Neural progenitor cell (in vitro differentiated cells): ENCODE data around the gene RFFL. TPM values are rescaled to one million over a fixed set of nuclear protein-coding genes. Genes with fewer than 3 reads are reported as not detected.

Experiments
- DNase-seq: peaks from one replicate; pipeline ENCODE4 v3.0.0-alpha.2; 2016; ENCODE audit warnings: low spot score
- H2AFZ ChIP-seq: fragments of 200-600 bp; sonication (generic); replicated peaks from 2 replicates; pipeline ENCODE4 v1.6.1; 2016; ENCODE audit warnings: antibody characterized with exemption
- H3F3A ChIP-seq: fragments of 200-600 bp; sonication (generic); 2 replicates; pipeline ENCODE4 v1.6.1; 2016; ENCODE audit warnings: antibody characterized with exemption, low read depth
- H3K27ac ChIP-seq: fragments of 200-600 bp; sonication (generic); 2 replicates; pipeline ENCODE4 v1.5.1; 2016; ENCODE audit warnings: mild to moderate bottlenecking
- H3K27me3 ChIP-seq: fragments of 200-600 bp; sonication (generic); 2 replicates; pipeline ENCODE4 v1.6.1; 2016; ENCODE audit warnings: mild to moderate bottlenecking, moderate library complexity
- H3K36me3 ChIP-seq: fragments of 200-600 bp; sonication (generic); 2 replicates; pipeline ENCODE4 v1.5.1; 2016
- H3K4me1 ChIP-seq: fragments of 200-600 bp; sonication (generic); 2 replicates; pipeline ENCODE4 v1.6.1; 2016; ENCODE audit warnings: mixed run types
- H3K4me2 ChIP-seq: fragments of 200-600 bp; sonication (generic); 2 replicates; pipeline ENCODE4 v1.6.1; 2016
- H3K4me3 ChIP-seq: fragments of 200-600 bp; sonication (generic); 2 replicates; pipeline ENCODE4 v1.5.1; 2016
- H3K79me2 ChIP-seq: fragments of 200-600 bp; sonication (generic); 2 replicates; pipeline ENCODE4 v1.6.1; 2016; ENCODE audit warnings: low read depth
- H3K9ac ChIP-seq: fragments of 200-600 bp; sonication (generic); 2 replicates; pipeline ENCODE4 v1.6.1; 2016
- H3K9me3 ChIP-seq: fragments of 200-600 bp; sonication (generic); 2 replicates; pipeline ENCODE4 v1.5.1; 2016; ENCODE audit warnings: low read depth
- H4K20me1 ChIP-seq: fragments of 200-600 bp; sonication (generic); 2 replicates; pipeline ENCODE4 v1.6.1; 2016; ENCODE audit warnings: low read depth
- H3K27ac Mint-ChIP-seq: 3 replicates; pipeline ENCODE4 v1.8.0; 2021; ENCODE audit warnings: mixed read lengths
- H3K27me3 Mint-ChIP-seq: 2 replicates; pipeline ENCODE4 v1.8.0; 2022; ENCODE audit warnings: low read depth, mild to moderate bottlenecking, inconsistent platforms, moderate library complexity, mixed read lengths; ENCODE audit not compliant: insufficient read depth
- H3K36me3 Mint-ChIP-seq: 3 replicates; pipeline ENCODE4 v1.8.0; 2021; ENCODE audit warnings: mixed read lengths
- H3K4me1 Mint-ChIP-seq: 3 replicates; pipeline ENCODE4 v1.8.0; 2021; ENCODE audit warnings: mixed read lengths
- H3K4me3 Mint-ChIP-seq: 3 replicates; pipeline ENCODE4 v1.8.0; 2021; ENCODE audit warnings: mild to moderate bottlenecking, moderate library complexity, mixed read lengths
- H3K9me3 Mint-ChIP-seq: 3 replicates; pipeline ENCODE4 v1.8.0; 2020; ENCODE audit warnings: mixed read lengths
- CTCF ChIP-seq: fragments of 200-600 bp; sonication (generic); IDR thresholded peaks from 2 replicates; pipeline ENCODE4 v1.5.1; 2017; ENCODE audit warnings: antibody characterized with exemption, mild to moderate bottlenecking
- EZH2 ChIP-seq: fragments of 200-600 bp; sonication (generic); IDR thresholded peaks from 2 replicates; pipeline ENCODE4 v1.6.1; 2017; ENCODE audit warnings: antibody characterized with exemption, mild to moderate bottlenecking, moderate library complexity
- EZH2phosphoT487 ChIP-seq: fragments of 200-600 bp; sonication (generic); IDR thresholded peaks from 2 replicates; pipeline ENCODE4 v1.6.1; 2017; ENCODE audit warnings: antibody characterized with exemption
- total RNA-seq: library from RNA; depleted of rRNA; stranded (reverse); fragments of >200 nt; gene quantifications from 2 replicates; pipeline ENCODE4 v1.2.3, GENCODE V29; 2015; ENCODE audit warnings: low replicate concordance

RFFL gene
- total RNA-seq, 1 donor from 2014 or later: 20.6 TPM

- no peaks in the 10 kb centered on the region for H3K36me3 ChIP-seq
- no peaks in the 10 kb centered on the region for H3F3A ChIP-seq
- H4K20me1 ChIP-seq: no peaks in the 10 kb centered on the region
- H3K27ac ChIP-seq: no peak overlapping the region
- Mint-ChIP-seq H3K4me1 (peaks cover 3% of the 10 kb centered on the region), H3K9me3 (no peaks in the 10 kb centered on the region), H3K27ac (no peak overlapping the region), H3K4me3 (no peak overlapping the region), H3K27me3 (no peaks in the 10 kb centered on the region), H3K36me3 (no peaks in the 10 kb centered on the region)
- no peak overlapping the region for H2AFZ ChIP-seq
- no peaks in the 10 kb centered on the region for H3K9me3 ChIP-seq
- no peak overlapping the region for H3K4me3 ChIP-seq
- no peak overlapping the region for H3K9ac ChIP-seq
- H3K79me2 ChIP-seq: peaks cover 7% of the 10 kb centered on the region
- no peak overlapping the region for H3K4me2 ChIP-seq
- no peaks in the 10 kb centered on the region for H3K27me3 ChIP-seq
- TF ChIP-seq EZH2phosphoT487 (no peak), CTCF (no peak), EZH2 (no peak)
- DNase-seq: no peak
- H3K4me1 ChIP-seq: peaks cover 13% of the 10 kb centered on the region
Observed at GRCh38 chr17:35079547-35080423, 16.3 kb upstream of the RFFL start.

- H4K20me1 ChIP-seq: no peaks in the 10 kb centered on the region
- no peak overlapping the region for H3K4me3 ChIP-seq
- no peak overlapping the region for H3K9ac ChIP-seq
- H3K9me3 Mint-ChIP-seq: no peaks in the 10 kb centered on the region
- no peak overlapping the region for H3K4me2 ChIP-seq
- H3K79me2 ChIP-seq: peaks cover 7% of the 10 kb centered on the region
- H3K4me3 Mint-ChIP-seq: no peak overlapping the region
- TF ChIP-seq CTCF (no peak), EZH2 (no peak), EZH2phosphoT487 (no peak)
- H3K4me1 Mint-ChIP-seq: peaks cover 10% of the 10 kb centered on the region
- no peak for DNase-seq
- H3K4me1 ChIP-seq: peaks cover 5% of the 10 kb centered on the region
- H3K36me3 ChIP-seq: no peaks in the 10 kb centered on the region
- no peaks in the 10 kb centered on the region for H3F3A ChIP-seq
- no peaks in the 10 kb centered on the region for H3K27me3 Mint-ChIP-seq
- H3K27ac ChIP-seq: no peak overlapping the region
- H3K27me3 ChIP-seq: no peaks in the 10 kb centered on the region
- H3K9me3 ChIP-seq: no peaks in the 10 kb centered on the region
- no peaks in the 10 kb centered on the region for H3K36me3 Mint-ChIP-seq
- no peak overlapping the region for H2AFZ ChIP-seq
- no peak overlapping the region for H3K27ac Mint-ChIP-seq
Observed at GRCh38 chr17:35076874-35077273, 13.4 kb upstream of the RFFL start.

GRCh38 chr17:35074711-35075707 is 11.5 kb upstream of the RFFL start:
- H3F3A ChIP-seq: no peaks in the 10 kb centered on the region
- no peaks in the 10 kb centered on the region for H4K20me1 ChIP-seq
- H3K4me2 ChIP-seq: no peak overlapping the region
- H3K4me3 ChIP-seq: no peak overlapping the region
- no peaks in the 10 kb centered on the region for H3K4me1 ChIP-seq
- H3K79me2 ChIP-seq: no peaks in the 10 kb centered on the region
- DNase-seq: no peak
- H3K27me3 Mint-ChIP-seq: no peaks in the 10 kb centered on the region
- no peak overlapping the region for H3K4me3 Mint-ChIP-seq
- peaks cover 10% of the 10 kb centered on the region for H3K4me1 Mint-ChIP-seq
- H3K27ac ChIP-seq: no peak overlapping the region
- H3K9me3 ChIP-seq: no peaks in the 10 kb centered on the region
- H3K27me3 ChIP-seq: no peaks in the 10 kb centered on the region
- no peaks in the 10 kb centered on the region for H3K36me3 Mint-ChIP-seq
- no peak overlapping the region for H3K9ac ChIP-seq
- no peaks in the 10 kb centered on the region for H3K9me3 Mint-ChIP-seq
- no peaks in the 10 kb centered on the region for H3K36me3 ChIP-seq
- TF ChIP-seq EZH2: no peak
- TF ChIP-seq EZH2phosphoT487: no peak
- TF ChIP-seq CTCF: no peak
- no peak overlapping the region for H3K27ac Mint-ChIP-seq
- no peak overlapping the region for H2AFZ ChIP-seq
